ENCODE measurements around the gene DDX17.

DNA sequence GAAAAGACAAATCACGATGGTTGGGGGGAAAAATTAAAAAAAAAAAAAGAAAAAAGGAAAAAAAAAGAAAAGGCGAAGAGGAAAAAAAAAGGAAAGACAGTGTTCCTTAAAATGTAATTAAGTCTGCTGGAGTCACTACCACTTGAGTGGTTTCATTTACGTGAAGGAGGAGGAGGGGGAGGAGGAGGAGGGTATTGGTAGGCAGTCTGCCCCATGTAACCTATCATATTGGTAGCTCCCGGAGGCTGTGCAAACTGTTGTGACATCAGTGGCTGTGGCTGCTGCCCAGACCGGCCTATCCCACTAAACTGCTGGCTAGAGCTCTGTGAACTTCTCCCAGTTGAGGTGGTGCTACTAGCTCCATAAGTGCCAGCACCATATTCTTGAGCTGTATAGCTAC is 20.3 kb downstream of the DDX17 start:
- no peak for TF ChIP-seq POLR2A (IDR thresholded peaks at IDR 0.05)
- TF ChIP-seq, protein P1, sequence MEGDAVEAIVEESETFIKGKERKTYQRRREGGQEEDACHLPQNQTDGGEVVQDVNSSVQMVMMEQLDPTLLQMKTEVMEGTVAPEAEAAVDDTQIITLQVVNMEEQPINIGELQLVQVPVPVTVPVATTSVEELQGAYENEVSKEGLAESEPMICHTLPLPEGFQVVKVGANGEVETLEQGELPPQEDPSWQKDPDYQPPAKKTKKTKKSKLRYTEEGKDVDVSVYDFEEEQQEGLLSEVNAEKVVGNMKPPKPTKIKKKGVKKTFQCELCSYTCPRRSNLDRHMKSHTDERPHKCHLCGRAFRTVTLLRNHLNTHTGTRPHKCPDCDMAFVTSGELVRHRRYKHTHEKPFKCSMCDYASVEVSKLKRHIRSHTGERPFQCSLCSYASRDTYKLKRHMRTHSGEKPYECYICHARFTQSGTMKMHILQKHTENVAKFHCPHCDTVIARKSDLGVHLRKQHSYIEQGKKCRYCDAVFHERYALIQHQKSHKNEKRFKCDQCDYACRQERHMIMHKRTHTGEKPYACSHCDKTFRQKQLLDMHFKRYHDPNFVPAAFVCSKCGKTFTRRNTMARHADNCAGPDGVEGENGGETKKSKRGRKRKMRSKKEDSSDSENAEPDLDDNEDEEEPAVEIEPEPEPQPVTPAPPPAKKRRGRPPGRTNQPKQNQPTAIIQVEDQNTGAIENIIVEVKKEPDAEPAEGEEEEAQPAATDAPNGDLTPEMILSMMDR (IDR thresholded peaks at IDR 0.05), result no peak

Data from Peyer's patch (tissue), 4 donors.